Tibial nerve (tissue), 4 donors: ENCODE data around the gene ATXN3. TPM values are rescaled to one million over a fixed set of nuclear protein-coding genes. Genes with fewer than 3 reads are reported as not detected.

Source experiments
- DNase-seq, 2 donors: peaks; one replicate each; pipeline ENCODE4 v3.0.0-alpha.2; 2019; ENCODE audit warnings: low spot score in 2 of 2
- H3K27ac ChIP-seq, 4 donors: fragments of 200-600 bp; sonication (generic) in 3 of 4; one replicate each; pipeline ENCODE4 v1.5.1; 2017 to 2019; ENCODE audit warnings: mild to moderate bottlenecking in 1 of 4
- H3K27me3 ChIP-seq, 2 donors: fragments of 200-600 bp; sonication (generic) in 1 of 2; one replicate each; pipeline versions ENCODE4 v1.5.1 to v1.6.0; 2017 to 2019
- H3K36me3 ChIP-seq, 3 donors: fragments of 200-600 bp; sonication (generic); one replicate each; pipeline ENCODE4 v1.5.1; 2018 to 2019
- H3K4me1 ChIP-seq, 4 donors: fragments of 200-600 bp; sonication (generic) in 3 of 4; one replicate each; pipeline ENCODE4 v1.5.1; 2017 to 2019
- H3K4me3 ChIP-seq, 4 donors: fragments of 200-600 bp; sonication (generic) in 3 of 4; one replicate each; pipeline ENCODE4 v1.5.1; 2017 to 2019; ENCODE audit warnings: mild to moderate bottlenecking in 1 of 4, moderate library complexity in 1 of 4
- H3K9me3 ChIP-seq, 4 donors: fragments of 200-600 bp; sonication (generic) in 3 of 4; one replicate each; pipeline ENCODE4 v1.5.1; 2017 to 2019
- CTCF ChIP-seq, 5 experiments: fragments of 200-600 bp in 3 of 5; fragments of 450-650 bp in 2 of 5; sonication (generic) in 3 of 5; IDR thresholded peaks; one replicate each; pipeline ENCODE4 v1.5.1; 2016 to 2019; ENCODE audit warnings: antibody characterized with exemption in 5 of 5, mild to moderate bottlenecking in 3 of 5, moderate library complexity in 2 of 5
- EP300 ChIP-seq, 2 donors: sonication (generic); formaldehyde crosslinking; IDR thresholded peaks; one replicate each; pipeline ENCODE4 v1.6.1; 2017; ENCODE audit warnings: antibody characterized with exemption in 2 of 2, mild to moderate bottlenecking in 1 of 2
- POLR2A ChIP-seq, 2 donors: fragments of 450-650 bp; IDR thresholded peaks; one replicate each; pipeline ENCODE4 v1.6.1; 2017; ENCODE audit warnings: antibody characterized with exemption in 2 of 2, mild to moderate bottlenecking in 2 of 2, moderate library complexity in 2 of 2
- WGBS, 2 donors: methylation state at CpG; one replicate each; pipeline ENCODE4 v1.1.5; 2018; 5-methylcytosine and 5-hydroxymethylcytosine counted together
- total RNA-seq, 4 donors: library from RNA; depleted of rRNA; stranded (reverse); fragments of >200 nt; gene quantifications; one replicate each; pipeline ENCODE4 v1.1.0, GENCODE V29; 2016

The ATXN3 gene
- total RNA-seq, 4 donors from 2014 or later, result 35.0 to 75.7 (median 48.5) TPM

- TF ChIP-seq POLR2A (IDR thresholded peaks at IDR 0.05) (no peak), CTCF (IDR thresholded peaks at IDR 0.05) (no peak), EP300 (IDR thresholded peaks at IDR 0.05) (no peak)
- WGBS, 2 donors, result 76 to 80% methylated on average over 1 of the region's 1 CpG
- no peaks in the 10 kb centered on the region for H3K27me3 ChIP-seq
- no peak overlapping the region for H3K27ac ChIP-seq
- no peak for DNase-seq
- no peaks in the 10 kb centered on the region for H3K9me3 ChIP-seq
- peaks cover 0 to 90% (median 3%) of the 10 kb centered on the region in 3 donors for H3K36me3 ChIP-seq
- no peak overlapping the region for H3K4me3 ChIP-seq
- H3K4me1 ChIP-seq, result no peaks in the 10 kb centered on the region
Observed at GRCh38 chr14:92009604-92010003, 96.8 kb downstream of the ATXN3 start.

Other genes starting within 250 kb of the ATXN3 start
- gene TC2N, start 239.0 kb downstream of the ATXN3 start, total RNA-seq, result 10 to 100 TPM; 23.4 to 35.2 (median 25.7) TPM
- 100 to 1,000 TPM; 109 to 215 (median 186) TPM for gene FBLN5, start 158.9 kb downstream of the ATXN3 start, total RNA-seq
- 10 to 100 TPM; 26.9 to 33.5 (median 33.3) TPM for gene TRIP11, start 66.5 kb downstream of the ATXN3 start, total RNA-seq
- 100 to 1,000 TPM in 3 of 4 donors, 10 to 100 TPM in 1; 81.0 to 322 (median 262) TPM for gene NDUFB1, start 15.1 kb upstream of the ATXN3 start, total RNA-seq
- 10 to 100 TPM; 24.9 to 33.0 (median 31.4) TPM for gene CPSF2, start 15.4 kb upstream of the ATXN3 start, total RNA-seq
- 10 to 100 TPM in 1 of 4 donors, 1 to 10 TPM in 3; 6.9 to 15.1 (median 8.3) TPM for gene SLC24A4, start 216.6 kb upstream of the ATXN3 start, total RNA-seq